GM19351 (cell line): ENCODE results near the gene TAF11L14.

Experiments used
- ATAC-seq: cut with Tn5 transposase; IDR thresholded peaks from one replicate; pipeline ENCODE4 v1.9.1; 2021; ENCODE audit warnings: mild to moderate bottlenecking, moderate library complexity; ENCODE audit not compliant: unreplicated experiment

The TAF11L14 gene

GRCh38 chr5:17678751-17679324, 44.6 kb downstream of the TAF11L14 start:
- ATAC-seq = no peak

- no peak for ATAC-seq
These were observed 45.4 kb downstream of the TAF11L14 start for GRCh38 chr5:17679597-17680203.

DNA sequence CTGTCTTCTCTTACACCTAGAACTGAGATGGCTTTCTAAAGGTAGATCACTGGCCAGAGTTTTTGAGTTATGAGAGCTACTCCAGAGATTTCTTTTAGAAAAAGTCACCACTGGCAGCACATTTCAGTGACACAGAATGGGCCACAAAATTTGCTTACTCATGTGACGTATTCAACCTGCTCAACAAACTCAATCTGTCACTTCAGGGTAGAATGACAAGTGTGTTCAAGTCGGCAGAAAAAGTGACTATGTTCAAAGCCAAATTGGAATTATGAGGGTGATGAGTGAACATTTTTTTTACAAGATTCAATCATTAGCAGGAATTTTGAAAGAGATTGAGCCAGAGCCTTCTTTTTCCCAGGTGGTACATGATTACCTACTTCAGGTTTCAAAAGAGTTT, 46.5 kb downstream of the TAF11L14 start:
- no peak for ATAC-seq
